ENCODE results near the gene NADSYN1.

The NADSYN1 gene

GRCh38 chr11:71451596-71452198, 1.3 kb upstream of the NADSYN1 start:
- no peak for DNase-seq

GRCh38 chr11:71452199-71453036, 585 bp upstream of the NADSYN1 start:
- no peak for DNase-seq

GRCh38 chr11:71453918-71454304, 908 bp downstream of the NADSYN1 start:
- no peak for DNase-seq

GRCh38 chr11:71454470-71455113, 1.6 kb downstream of the NADSYN1 start:
- DNase-seq: no peak

GRCh38 chr11:71456294-71456693, 3.3 kb downstream of the NADSYN1 start:
- DNase-seq: no peak

- DNase-seq: no peak
Measured at GRCh38 chr11:71456831-71457230, 3.8 kb downstream of the NADSYN1 start.

- no peak for DNase-seq
Measured at GRCh38 chr11:71458146-71459070, 5.4 kb downstream of the NADSYN1 start.

GRCh38 chr11:71459076-71459766, 6.2 kb downstream of the NADSYN1 start:
- no peak for DNase-seq

GRCh38 chr11:71459767-71460320, 6.8 kb downstream of the NADSYN1 start:
- DNase-seq: no peak

GRCh38 chr11:71461696-71462095, 8.7 kb downstream of the NADSYN1 start:
- no peak for DNase-seq

GRCh38 chr11:71462726-71463125, 9.7 kb downstream of the NADSYN1 start:
- DNase-seq: no peak

GRCh38 chr11:71463331-71464211, 10.6 kb downstream of the NADSYN1 start:
- no peak for DNase-seq

GRCh38 chr11:71465054-71465453, 12.1 kb downstream of the NADSYN1 start:
- no peak for DNase-seq

- no peak for DNase-seq
Measured at GRCh38 chr11:71466358-71466757, 13.4 kb downstream of the NADSYN1 start.

GRCh38 chr11:71467164-71467563, 14.2 kb downstream of the NADSYN1 start:
- DNase-seq: no peak

GRCh38 chr11:71470946-71471345, 17.9 kb downstream of the NADSYN1 start:
- DNase-seq: no peak

GRCh38 chr11:71472357-71472885, 19.4 kb downstream of the NADSYN1 start:
- DNase-seq: no peak

GRCh38 chr11:71472941-71473792, 20.2 kb downstream of the NADSYN1 start:
- no peak for DNase-seq

- DNase-seq: no peak
Measured at GRCh38 chr11:71473793-71474080, 20.7 kb downstream of the NADSYN1 start.

All from NCI-H1436 (cell line).